Ammon's horn (tissue), 1 donor: ENCODE data around the gene RBP3.
A peak's percentile ranks its signal among the peaks of the same experiment; 100 is the strongest.

Experiments
- DNase-seq: peaks from one replicate; pipeline ENCODE4 v3.0.0-alpha.2; 2016; ENCODE audit warnings: low spot score

The RBP3 gene

GRCh38 chr10:47348138-47348651 lies at the start of gene RBP3:
Gene RBP3, plus strand, starts transcription at chr10:47348363. Its CDS starts 122 bp downstream, at chr10:47348485.
- DNase-seq = no peak

- no peak for DNase-seq
Observed at GRCh38 chr10:47298715-47299114, 49.4 kb upstream of the RBP3 start.

- no peak for DNase-seq
Observed at GRCh38 chr10:47299611-47300428, 48.3 kb upstream of the RBP3 start, which contains the start of gene GDF10. Gene GDF10, plus strand, starts transcription at chr10:47300197. Its CDS starts 455 bp downstream, at chr10:47300652.

GRCh38 chr10:47300429-47300931 lies 47.7 kb upstream of the RBP3 start:
- no peak for DNase-seq

GRCh38 chr10:47301833-47302232 lies 46.3 kb upstream of the RBP3 start:
- no peak for DNase-seq

GRCh38 chr10:47303105-47303504 lies 45.1 kb upstream of the RBP3 start:
- no peak for DNase-seq

- DNase-seq = no peak
Observed at GRCh38 chr10:47303866-47304265, 44.3 kb upstream of the RBP3 start.

GRCh38 chr10:47305566-47305965 lies 42.6 kb upstream of the RBP3 start:
- DNase-seq = no peak

- no peak for DNase-seq
Observed at GRCh38 chr10:47306387-47307210, 41.6 kb upstream of the RBP3 start.

- DNase-seq = no peak
Observed at GRCh38 chr10:47307381-47307780, 40.8 kb upstream of the RBP3 start.

GRCh38 chr10:47308775-47309174 lies 39.4 kb upstream of the RBP3 start:
- no peak for DNase-seq

- no peak for DNase-seq
Observed at GRCh38 chr10:47309408-47310089, 38.6 kb upstream of the RBP3 start.

GRCh38 chr10:47310090-47310505 lies 38.1 kb upstream of the RBP3 start:
- DNase-seq = no peak

- no peak for DNase-seq
Observed at GRCh38 chr10:47311193-47311931, 36.8 kb upstream of the RBP3 start.

GRCh38 chr10:47311932-47312662 lies 36.1 kb upstream of the RBP3 start:
- DNase-seq = peak; percentile 91

- DNase-seq = no peak
Observed at GRCh38 chr10:47312663-47312995, 35.5 kb upstream of the RBP3 start.

- DNase-seq = no peak
Observed at GRCh38 chr10:47314416-47314970, 33.7 kb upstream of the RBP3 start.

GRCh38 chr10:47315421-47315820 lies 32.7 kb upstream of the RBP3 start:
- DNase-seq = no peak

- no peak for DNase-seq
Observed at GRCh38 chr10:47316131-47316530, 32.0 kb upstream of the RBP3 start.

GRCh38 chr10:47317251-47317650 lies 30.9 kb upstream of the RBP3 start:
- no peak for DNase-seq
